ENCODE data around the gene TGFB1.
"Not testable (repeated sequence)": the region's sequence is repeated elsewhere in the genome, so short reads cannot be mapped to it uniquely, and the experiment has no call there.

Gene TGFB1

GRCh38 chr19:41353466-41354342, at the start of gene TGFB1:
Gene TGFB1 (minus strand): TSS chr19:41353922. CDS start chr19:41353044, 878 bp downstream.
- peak; percentile 87 for DNase-seq (ENCODE audit: low spot score)

- DNase-seq (ENCODE audit: low spot score): no peak
Measured at GRCh38 chr19:41402010-41402409, 48.3 kb upstream of the TGFB1 start.

- DNase-seq (ENCODE audit: low spot score): no peak
Measured at GRCh38 chr19:41401483-41401882, 47.8 kb upstream of the TGFB1 start.

- DNase-seq (ENCODE audit: low spot score): no peak
Measured at GRCh38 chr19:41399525-41399924, 45.8 kb upstream of the TGFB1 start.

- no peak for DNase-seq (ENCODE audit: low spot score)
Measured at GRCh38 chr19:41399091-41399490, 45.4 kb upstream of the TGFB1 start.

GRCh38 chr19:41398598-41398997, 44.9 kb upstream of the TGFB1 start:
- no peak for DNase-seq (ENCODE audit: low spot score)

- DNase-seq (ENCODE audit: low spot score): no peak
Measured at GRCh38 chr19:41398050-41398418, 44.3 kb upstream of the TGFB1 start.

- DNase-seq (ENCODE audit: low spot score): peak; percentile 98
Measured at GRCh38 chr19:41397086-41398049, 43.6 kb upstream of the TGFB1 start, which contains the start of the genes BCKDHA and EXOSC5. Gene BCKDHA (plus strand): TSS chr19:41397818. CDS start chr19:41397828, 10 bp downstream. Gene EXOSC5 (minus strand): TSS chr19:41397359. CDS start chr19:41397328, 31 bp downstream.

GRCh38 chr19:41395355-41395754, 41.6 kb upstream of the TGFB1 start:
- no peak for DNase-seq (ENCODE audit: low spot score)

- no peak for DNase-seq (ENCODE audit: low spot score)
Measured at GRCh38 chr19:41392775-41393174, 39.1 kb upstream of the TGFB1 start.

- DNase-seq (ENCODE audit: low spot score): no peak
Measured at GRCh38 chr19:41391618-41392017, 37.9 kb upstream of the TGFB1 start.

GRCh38 chr19:41386442-41386841, 32.7 kb upstream of the TGFB1 start:
- DNase-seq (ENCODE audit: low spot score): no peak

GRCh38 chr19:41384351-41384750, 30.6 kb upstream of the TGFB1 start:
- DNase-seq (ENCODE audit: low spot score): no peak

GRCh38 chr19:41381536-41381935, 27.8 kb upstream of the TGFB1 start:
- not testable (repeated sequence) for DNase-seq (ENCODE audit: low spot score)

- no peak for DNase-seq (ENCODE audit: low spot score)
Measured at GRCh38 chr19:41377977-41378709, 24.4 kb upstream of the TGFB1 start.

GRCh38 chr19:41376998-41377365, 23.3 kb upstream of the TGFB1 start:
- DNase-seq (ENCODE audit: low spot score): no peak

GRCh38 chr19:41376241-41376997, 22.7 kb upstream of the TGFB1 start, which contains the start of gene TMEM91:
Gene TMEM91 (plus strand): TSS chr19:41376533. CDS start chr19:41378310, 1,777 bp downstream.
- no peak for DNase-seq (ENCODE audit: low spot score)

GRCh38 chr19:41373993-41374392, 20.3 kb upstream of the TGFB1 start:
- DNase-seq (ENCODE audit: low spot score): peak; percentile 93

- no peak for DNase-seq (ENCODE audit: low spot score)
Measured at GRCh38 chr19:41372501-41372900, 18.8 kb upstream of the TGFB1 start.

- DNase-seq (ENCODE audit: low spot score): no peak
Measured at GRCh38 chr19:41371541-41371940, 17.8 kb upstream of the TGFB1 start.

- not testable (repeated sequence) for DNase-seq (ENCODE audit: low spot score)
Measured at GRCh38 chr19:41371119-41371518, 17.4 kb upstream of the TGFB1 start.

Data from left forelimb (tissue), 1 donor.